ENCODE measurements around the gene ASMTL.

ASMTL gene

GRCh38 chrX:1400742-1401471, 51.8 kb downstream of the ASMTL start:
- peak; percentile 54 for DNase-seq

- DNase-seq, result peak; percentile 44
These were observed 52.7 kb downstream of the ASMTL start for GRCh38 chrX:1400049-1400448.

- DNase-seq, result peak; percentile 49
These were observed 54.0 kb downstream of the ASMTL start for GRCh38 chrX:1398431-1399340.

- DNase-seq, result peak; percentile 48
These were observed 55.1 kb downstream of the ASMTL start for GRCh38 chrX:1397441-1398270.

- DNase-seq, result peak; percentile 44
These were observed 55.7 kb downstream of the ASMTL start for GRCh38 chrX:1397001-1397400.

GRCh38 chrX:1395646-1396216, 57.0 kb downstream of the ASMTL start:
- no peak for DNase-seq

GRCh38 chrX:1394731-1395501, 57.8 kb downstream of the ASMTL start:
- DNase-seq, result peak; percentile 54

GRCh38 chrX:1393871-1394615, 58.7 kb downstream of the ASMTL start:
- DNase-seq, result no peak

GRCh38 chrX:1392376-1393068, 60.2 kb downstream of the ASMTL start:
- peak; percentile 83 for DNase-seq

GRCh38 chrX:1391707-1392375, 60.9 kb downstream of the ASMTL start, which contains the start of gene SLC25A6:
Gene SLC25A6 (minus strand): TSS chrX:1392113. CDS start chrX:1392009, 104 bp downstream.
- peak; percentile 100 for DNase-seq

- peak; percentile 99 for DNase-seq
These were observed 61.4 kb downstream of the ASMTL start for GRCh38 chrX:1391370-1391706.

GRCh38 chrX:1390621-1391369, 61.9 kb downstream of the ASMTL start:
- peak; percentile 53 for DNase-seq

GRCh38 chrX:1389993-1390285, 62.8 kb downstream of the ASMTL start:
- peak; percentile 47 for DNase-seq

GRCh38 chrX:1389181-1389992, 63.3 kb downstream of the ASMTL start:
- DNase-seq, result peak; percentile 55

- peak; percentile 48 for DNase-seq
These were observed 64.1 kb downstream of the ASMTL start for GRCh38 chrX:1388651-1389050.

GRCh38 chrX:1387141-1387776, 65.5 kb downstream of the ASMTL start:
- DNase-seq, result peak; percentile 60

GRCh38 chrX:1386338-1387127, 66.2 kb downstream of the ASMTL start:
- peak; percentile 60 for DNase-seq

Data from activated CD8-positive, alpha-beta memory T cell treated with anti-CD3 and anti-CD28 coated beads, Interleukin-2, amount 50 U/mL, for 48 hours (primary cell).